ENCODE measurements around the gene BRCC3. TPM values are rescaled to one million over a fixed set of nuclear protein-coding genes. Genes with fewer than 3 reads are reported as not detected.
"Not testable (repeated sequence)": the region's sequence is repeated elsewhere in the genome, so short reads cannot be mapped to it uniquely, and the experiment has no call there.

BRCC3 gene
- total RNA-seq, 1 donor from 2014 or later, result 31.4 TPM

GRCh38 chrX:155144926-155145325, 73.6 kb downstream of the BRCC3 start:
- Mint-ChIP-seq H3K27me3 (ENCODE audit: low read depth) (no peaks in the 10 kb centered on the region), H3K4me3 (no peak overlapping the region), H3K27ac (ENCODE audit: unreplicated experiment) (no peak overlapping the region), H3K4me1 (no peaks in the 10 kb centered on the region), H3K9me3 (peaks cover 6% of the 10 kb centered on the region), H3K36me3 (ENCODE audit: low read depth) (no peaks in the 10 kb centered on the region)
- no peak for TF ChIP-seq CTCF (conservative IDR thresholded peaks at IDR 0.05)
- no peak for DNase-seq (ENCODE audit: low read depth, low spot score)

- not testable (repeated sequence) for DNase-seq (ENCODE audit: low read depth, low spot score); H3K4me3 Mint-ChIP-seq; H3K9me3 Mint-ChIP-seq; H3K36me3 Mint-ChIP-seq (ENCODE audit: low read depth); H3K4me1 Mint-ChIP-seq; H3K27me3 Mint-ChIP-seq (ENCODE audit: low read depth); H3K27ac Mint-ChIP-seq (ENCODE audit: unreplicated experiment)
Observed at GRCh38 chrX:155147612-155148011, 76.3 kb downstream of the BRCC3 start.

- not testable (repeated sequence) for H3K27ac Mint-ChIP-seq (ENCODE audit: unreplicated experiment); H3K4me1 Mint-ChIP-seq; H3K27me3 Mint-ChIP-seq (ENCODE audit: low read depth); H3K4me3 Mint-ChIP-seq; DNase-seq (ENCODE audit: low read depth, low spot score); H3K36me3 Mint-ChIP-seq (ENCODE audit: low read depth)
- peaks cover 11% of the 10 kb centered on the region for H3K9me3 Mint-ChIP-seq
Observed at GRCh38 chrX:155148166-155148565, 76.9 kb downstream of the BRCC3 start.

GRCh38 chrX:155148724-155149537, 77.6 kb downstream of the BRCC3 start:
- no peak overlapping the region for H3K27ac Mint-ChIP-seq (ENCODE audit: unreplicated experiment)
- H3K36me3 Mint-ChIP-seq (ENCODE audit: low read depth), result no peaks in the 10 kb centered on the region
- no peaks in the 10 kb centered on the region for H3K4me1 Mint-ChIP-seq
- H3K27me3 Mint-ChIP-seq (ENCODE audit: low read depth), result no peaks in the 10 kb centered on the region
- peak; percentile 54 for TF ChIP-seq CTCF (conservative IDR thresholded peaks at IDR 0.05)
- H3K9me3 Mint-ChIP-seq, result peaks cover 11% of the 10 kb centered on the region
- DNase-seq (ENCODE audit: low read depth, low spot score), result peak; percentile 12
- no peak overlapping the region for H3K4me3 Mint-ChIP-seq

GRCh38 chrX:155169881-155170280, 98.6 kb downstream of the BRCC3 start:
- no peaks in the 10 kb centered on the region for H3K27me3 Mint-ChIP-seq (ENCODE audit: low read depth)
- no peak for DNase-seq (ENCODE audit: low read depth, low spot score)
- no peak overlapping the region for H3K27ac Mint-ChIP-seq (ENCODE audit: unreplicated experiment)
- H3K4me1 Mint-ChIP-seq, result no peaks in the 10 kb centered on the region
- peaks cover 7% of the 10 kb centered on the region for H3K9me3 Mint-ChIP-seq
- H3K36me3 Mint-ChIP-seq (ENCODE audit: low read depth), result no peaks in the 10 kb centered on the region
- no peak overlapping the region for H3K4me3 Mint-ChIP-seq
- no peak for TF ChIP-seq CTCF (conservative IDR thresholded peaks at IDR 0.05)

Other genes with a start within 250 kb of the BRCC3 start
- not detected in 2 replicates for gene SMIM9, start 236.8 kb upstream of the BRCC3 start, total RNA-seq
- 12.7 and 13.0 TPM in 2 replicates for gene F8A1, start 185.2 kb upstream of the BRCC3 start, total RNA-seq
- 2.1 and 2.3 TPM in 2 replicates for gene F8, start 48.8 kb upstream of the BRCC3 start, total RNA-seq
- 105 and 115 TPM in 2 replicates for gene FUNDC2, start 44.7 kb upstream of the BRCC3 start, total RNA-seq
- 4.3 and 7.8 TPM in 2 replicates for gene CMC4, start 372 bp upstream of the BRCC3 start, total RNA-seq
- gene MTCP1, start 372 bp upstream of the BRCC3 start, total RNA-seq, result 10.7 and 15.3 TPM in 2 replicates
- 72.4 and 76.9 TPM in 2 replicates for gene VBP1, start 145.0 kb downstream of the BRCC3 start, total RNA-seq
- gene RAB39B, start 193.0 kb downstream of the BRCC3 start, total RNA-seq, result 6.5 and 7.3 TPM in 2 replicates

Measured in neural crest cell (in vitro differentiated cells).